KMS-11 (cell line): Measurements from ENCODE around the gene RNASE7.

Source experiments
- H2AFZ ChIP-seq: fragments of 200-600 bp; sonication (generic); 2 replicates; pipeline ENCODE4 v1.6.1; 2016; ENCODE audit warnings: antibody characterized with exemption, mixed run types, low read depth
- H3K27ac ChIP-seq: fragments of 200-600 bp; sonication (generic); 2 replicates; pipeline ENCODE4 v1.6.1; 2016; ENCODE audit warnings: mild to moderate bottlenecking, mixed run types
- H3K27me3 ChIP-seq: fragments of 200-600 bp; sonication (generic); 2 replicates; pipeline ENCODE4 v1.6.1; 2017; ENCODE audit warnings: mild to moderate bottlenecking, low read depth, mixed run types, moderate library complexity; ENCODE audit not compliant: insufficient read depth
- H3K36me3 ChIP-seq: fragments of 200-600 bp; sonication (generic); 2 replicates; pipeline ENCODE4 v1.6.1; 2017; ENCODE audit warnings: mild to moderate bottlenecking, mixed run types; ENCODE audit not compliant: insufficient read depth
- H3K4me1 ChIP-seq: fragments of 200-600 bp; sonication (generic); 2 replicates; pipeline ENCODE4 v1.6.1; 2016; ENCODE audit warnings: mild to moderate bottlenecking, low read depth, mixed run types; ENCODE audit not compliant: poor library complexity, severe bottlenecking
- H3K4me2 ChIP-seq: fragments of 200-600 bp; sonication (generic); 2 replicates; pipeline ENCODE4 v1.7.0; 2016; ENCODE audit warnings: mild to moderate bottlenecking, mixed run types
- H3K4me3 ChIP-seq: fragments of 200-600 bp; sonication (generic); IDR thresholded peaks from 2 replicates; pipeline ENCODE4 v1.6.1; 2017; ENCODE audit warnings: low read depth, low read length, mixed read lengths; ENCODE audit not compliant: insufficient read depth
- H3K79me2 ChIP-seq: fragments of 200-600 bp; sonication (generic); 2 replicates; pipeline ENCODE4 v1.6.1; 2016; ENCODE audit warnings: low read depth, mixed run types; ENCODE audit not compliant: insufficient read depth
- H3K9ac ChIP-seq: fragments of 200-600 bp; sonication (generic); 2 replicates; pipeline ENCODE4 v1.6.1; 2016; ENCODE audit warnings: mild to moderate bottlenecking, mixed run types
- H4K20me1 ChIP-seq: fragments of 200-600 bp; sonication (generic); 2 replicates; pipeline ENCODE4 v1.6.1; 2016; ENCODE audit warnings: mild to moderate bottlenecking, mixed run types; ENCODE audit not compliant: insufficient read depth
- CTCF ChIP-seq: fragments of 200-600 bp; sonication (generic); conservative IDR thresholded peaks from 2 replicates; pipeline ENCODE4 v1.6.1; 2017; ENCODE audit warnings: low read depth, mild to moderate bottlenecking, antibody characterized with exemption, low read length, moderate library complexity, mixed read lengths

The RNASE7 gene

GRCh38 chr14:21092273-21093011 lies 50.3 kb downstream of the RNASE7 start:
- TF ChIP-seq CTCF = peak; percentile 89
- H3K4me2 ChIP-seq = no peak overlapping the region
- no peaks in the 10 kb centered on the region for H3K4me1 ChIP-seq
- no peak overlapping the region for H3K9ac ChIP-seq
- H3K27me3 ChIP-seq = no peaks in the 10 kb centered on the region
- H3K79me2 ChIP-seq = no peaks in the 10 kb centered on the region
- no peak overlapping the region for H3K4me3 ChIP-seq
- H4K20me1 ChIP-seq = no peaks in the 10 kb centered on the region
- no peak overlapping the region for H3K27ac ChIP-seq
- no peaks in the 10 kb centered on the region for H3K36me3 ChIP-seq
- H2AFZ ChIP-seq = no peak overlapping the region

- no peak for TF ChIP-seq CTCF
- Histone ChIP-seq H3K79me2 (no peaks in the 10 kb centered on the region), H4K20me1 (no peaks in the 10 kb centered on the region), H3K9ac (no peak overlapping the region), H3K36me3 (no peaks in the 10 kb centered on the region), H3K4me1 (no peaks in the 10 kb centered on the region), H3K4me3 (no peak overlapping the region), H2AFZ (no peak overlapping the region), H3K27me3 (no peaks in the 10 kb centered on the region), H3K4me2 (no peak overlapping the region), H3K27ac (no peak overlapping the region)
Measured at GRCh38 chr14:21093018-21093417, 50.9 kb downstream of the RNASE7 start.
